GM13977 (cell line): ENCODE results near the gene POFUT1.
A peak's percentile ranks its signal among the peaks of the same experiment; 100 is the strongest.
"Not testable (repeated sequence)": the region's sequence is repeated elsewhere in the genome, so short reads cannot be mapped to it uniquely, and the experiment has no call there.

Experiments used
- DNase-seq: peaks from one replicate; pipeline ENCODE4 v3.0.0; 2012; ENCODE audit warnings: low spot score
- in situ Hi-C: fragments of 300-500 bp; cut with MboI; formaldehyde crosslinking; loops from one replicate; pipeline ENCODE4 v1.12.0; 2022; ENCODE audit warnings: low sequenced_read_pairs, low pct_unique_long_range_greater_than_20kb, mixed read lengths, inconsistent platforms; ENCODE audit not compliant: unreplicated experiment
- TF ChIP-seq, protein P1 (sequence below): IDR thresholded peaks from 2 replicates; pipeline ENCODE4 v1.5.1; 2012; ENCODE audit warnings: mild to moderate bottlenecking, control low read depth; ENCODE audit not compliant: insufficient read depth; ENCODE audit errors: extremely low read depth, missing control alignments

The POFUT1 gene

DNA sequence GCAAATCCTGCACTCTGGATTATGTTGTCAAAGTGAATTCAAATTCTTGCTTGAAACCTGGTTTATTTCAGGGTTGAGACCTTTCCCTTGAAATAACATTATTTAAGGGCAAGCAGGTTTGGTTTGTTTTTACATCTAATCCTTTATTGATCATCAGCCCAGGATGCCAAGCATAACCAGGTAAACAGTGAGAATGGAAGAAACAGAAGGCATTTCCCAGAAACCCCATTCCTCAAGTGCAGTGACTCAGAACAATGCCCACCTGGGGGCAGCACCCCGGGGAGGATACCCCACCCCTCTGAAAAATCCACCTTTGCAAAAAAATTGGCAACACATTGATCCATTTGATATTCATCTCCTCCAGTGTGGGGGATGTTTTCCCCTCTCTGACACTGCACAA is 32.5 kb downstream of the POFUT1 start:
- DNase-seq, result no peak
- TF ChIP-seq, protein P1, sequence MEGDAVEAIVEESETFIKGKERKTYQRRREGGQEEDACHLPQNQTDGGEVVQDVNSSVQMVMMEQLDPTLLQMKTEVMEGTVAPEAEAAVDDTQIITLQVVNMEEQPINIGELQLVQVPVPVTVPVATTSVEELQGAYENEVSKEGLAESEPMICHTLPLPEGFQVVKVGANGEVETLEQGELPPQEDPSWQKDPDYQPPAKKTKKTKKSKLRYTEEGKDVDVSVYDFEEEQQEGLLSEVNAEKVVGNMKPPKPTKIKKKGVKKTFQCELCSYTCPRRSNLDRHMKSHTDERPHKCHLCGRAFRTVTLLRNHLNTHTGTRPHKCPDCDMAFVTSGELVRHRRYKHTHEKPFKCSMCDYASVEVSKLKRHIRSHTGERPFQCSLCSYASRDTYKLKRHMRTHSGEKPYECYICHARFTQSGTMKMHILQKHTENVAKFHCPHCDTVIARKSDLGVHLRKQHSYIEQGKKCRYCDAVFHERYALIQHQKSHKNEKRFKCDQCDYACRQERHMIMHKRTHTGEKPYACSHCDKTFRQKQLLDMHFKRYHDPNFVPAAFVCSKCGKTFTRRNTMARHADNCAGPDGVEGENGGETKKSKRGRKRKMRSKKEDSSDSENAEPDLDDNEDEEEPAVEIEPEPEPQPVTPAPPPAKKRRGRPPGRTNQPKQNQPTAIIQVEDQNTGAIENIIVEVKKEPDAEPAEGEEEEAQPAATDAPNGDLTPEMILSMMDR, result peak; percentile 19
- in situ Hi-C loops, result no loop called here

DNA sequence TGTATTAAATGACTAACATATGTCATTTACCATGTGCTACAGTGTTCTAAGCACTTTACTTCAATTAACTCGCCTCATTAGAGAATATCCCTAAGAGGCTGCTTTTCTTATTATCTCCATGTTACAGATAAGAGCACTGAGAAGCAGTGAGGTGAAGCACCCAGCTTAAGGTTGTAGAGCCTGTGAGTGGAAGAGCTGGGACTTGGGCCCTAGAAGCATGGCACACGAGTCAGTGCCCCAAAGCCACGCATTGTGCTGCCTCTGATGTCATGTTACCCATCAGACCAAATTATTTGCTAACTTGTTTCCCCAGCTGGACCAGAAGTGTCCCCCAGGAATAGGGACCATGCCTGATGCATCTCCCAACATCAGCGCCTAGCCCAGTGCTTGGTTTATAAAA is 34.1 kb downstream of the POFUT1 start:
- no peak for DNase-seq
- in situ Hi-C loops, result no loop called here
- TF ChIP-seq, protein P1, result no peak

DNA sequence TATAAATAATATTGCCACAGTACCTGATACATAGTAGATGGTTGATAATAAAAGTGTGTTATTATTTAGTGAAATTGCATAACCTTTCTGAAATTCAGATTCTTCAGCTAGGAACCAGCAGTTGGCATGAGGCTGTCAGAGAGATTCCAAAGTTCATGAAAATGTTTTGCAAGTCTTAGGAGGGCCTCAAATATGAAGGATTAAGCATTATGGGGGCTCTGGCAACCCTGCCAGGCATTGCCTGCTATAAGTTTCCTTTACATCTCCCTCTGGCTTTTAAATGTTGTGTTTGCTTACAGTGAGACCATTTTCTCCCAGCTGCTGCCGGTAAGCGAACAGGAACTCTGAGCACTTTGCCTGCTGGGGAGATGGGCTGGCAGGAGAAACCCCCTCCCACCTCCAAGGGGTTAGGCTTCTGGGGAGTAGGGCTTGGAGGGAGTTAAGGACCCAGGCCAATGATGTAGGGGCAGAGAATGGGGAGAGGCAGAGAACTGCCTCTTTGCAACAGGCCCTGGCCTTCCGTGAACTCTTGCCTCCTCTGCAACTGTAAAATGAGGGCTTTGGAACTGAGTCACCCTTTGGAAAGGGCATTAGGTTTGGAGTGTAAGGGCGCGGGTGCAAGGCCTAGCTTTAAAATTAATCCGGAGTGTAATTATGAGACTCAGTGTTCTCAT is 36.6 kb downstream of the POFUT1 start:
- no peak for DNase-seq
- in situ Hi-C loops, result no loop called here
- TF ChIP-seq, protein P1, result no peak

DNA sequence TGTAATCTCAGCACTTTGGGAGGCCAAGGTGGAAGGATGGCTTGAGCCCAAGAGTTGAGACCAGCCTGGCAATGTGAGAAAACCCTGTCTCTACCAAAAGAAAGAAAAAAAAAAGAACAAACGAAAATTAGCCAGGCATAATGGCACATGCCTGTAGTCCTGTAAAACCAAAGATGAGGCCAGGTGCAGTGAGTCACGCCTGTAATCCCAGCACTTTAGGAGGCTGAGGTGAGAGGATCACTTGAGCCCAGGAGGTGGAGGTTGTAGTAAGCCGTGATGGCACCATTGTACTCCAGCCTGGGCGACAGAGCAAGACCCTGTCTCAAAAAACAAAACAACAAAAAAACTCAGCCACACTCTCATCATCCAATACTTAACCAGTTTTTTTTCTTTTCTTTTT is 37.3 kb downstream of the POFUT1 start:
- in situ Hi-C loops, result no loop called here
- TF ChIP-seq, protein P1, result no peak
- no peak for DNase-seq

DNA sequence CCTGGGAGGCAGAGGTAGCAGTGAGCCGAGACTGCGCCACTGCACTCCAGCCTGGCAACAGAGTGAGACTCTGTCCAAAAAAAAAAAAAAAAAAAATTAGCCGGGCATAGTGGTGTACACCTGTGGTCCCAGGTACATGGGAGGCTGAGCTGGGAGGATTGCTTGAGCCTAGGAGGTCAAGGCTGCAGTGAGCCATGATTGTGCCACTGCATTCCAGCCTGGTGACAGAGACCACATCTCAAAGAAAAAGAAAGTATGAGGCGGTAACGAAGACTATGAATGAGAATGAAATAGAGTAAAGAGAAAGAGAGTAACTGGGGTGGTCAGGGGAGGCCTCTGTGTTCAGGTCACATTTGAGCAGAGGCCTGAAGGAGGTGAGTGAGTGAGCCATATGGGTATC is 38.5 kb downstream of the POFUT1 start:
- in situ Hi-C loops, DNase-seq: not testable (repeated sequence)

DNA sequence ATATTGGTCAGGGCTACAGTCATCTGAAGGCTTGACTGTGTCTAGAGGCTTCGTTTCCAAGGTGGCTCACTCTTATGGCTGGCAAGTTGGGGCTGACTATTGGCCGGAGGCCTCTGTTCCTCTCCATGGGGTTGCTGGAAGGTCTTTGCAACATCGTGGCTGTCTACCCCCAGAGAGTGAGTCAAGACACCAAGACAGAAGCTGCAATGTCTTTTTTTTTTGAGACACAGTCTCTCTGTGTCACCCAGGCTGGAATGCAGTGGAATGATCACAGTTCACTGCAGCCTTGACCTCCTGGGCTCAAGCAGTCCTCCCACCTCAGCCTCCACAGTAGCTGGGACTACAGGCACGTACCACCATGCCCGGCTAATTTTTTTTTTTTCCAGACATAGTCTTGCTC is 40.4 kb downstream of the POFUT1 start:
- TF ChIP-seq, protein P1, result no peak
- in situ Hi-C loops, result no loop called here
- no peak for DNase-seq

DNA sequence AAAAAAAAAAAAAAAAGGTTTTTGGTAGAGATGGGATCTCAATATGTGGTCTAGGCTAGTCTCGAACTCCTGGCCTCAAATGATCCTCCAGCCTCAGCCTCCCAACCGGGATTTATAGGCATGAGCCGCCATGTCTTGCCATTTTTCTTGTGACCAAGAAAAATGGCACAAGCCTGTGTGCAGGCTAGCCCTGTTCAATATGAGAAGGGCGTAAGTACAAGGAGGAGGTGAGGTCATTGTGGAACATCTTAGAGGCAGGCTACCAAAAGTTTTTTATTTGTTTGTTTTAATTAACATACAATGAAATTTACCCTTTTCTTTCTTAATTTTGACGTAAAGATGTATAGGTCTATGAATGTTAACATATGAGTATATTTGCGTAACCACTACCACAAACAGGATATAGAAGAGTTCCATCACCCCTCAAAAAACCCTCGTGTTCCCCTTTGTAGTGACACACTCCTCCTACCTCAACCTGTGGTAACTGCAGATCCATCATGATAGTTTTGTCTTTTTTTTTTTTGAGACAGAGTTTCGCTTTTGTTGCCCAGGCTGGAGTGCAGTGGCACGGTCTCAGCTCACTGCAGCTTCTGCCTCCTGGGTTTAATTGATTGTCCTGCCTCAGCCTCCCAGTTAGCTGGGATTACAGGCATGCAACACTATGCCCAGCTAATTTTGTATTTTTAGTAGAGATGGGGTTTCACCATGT is 41.5 kb downstream of the POFUT1 start:
- TF ChIP-seq, protein P1, result no peak
- in situ Hi-C loops, result no loop called here

More for the DNA sequence above, 41.5 kb downstream of the POFUT1 start:
- DNase-seq, result no peak
